ENCODE results near the gene PPP1R3D.

PPP1R3D gene

GRCh38 chr20:59888050-59888449, 52.1 kb downstream of the PPP1R3D start:
- no peak for TF ChIP-seq CTCF (IDR thresholded peaks at IDR 0.05; ENCODE audit: extremely low read depth, insufficient read depth, missing control alignments)
- in situ Hi-C loops (cut with MboI; ENCODE audit: low pct_unique_long_range_greater_than_20kb, low sequenced_read_pairs, unreplicated experiment): no loop called here
- no peak for DNase-seq (ENCODE audit: low spot score)

Measured in GM13977 (cell line).